Measurements from ENCODE around the gene SEC24A.

The SEC24A gene

DNA sequence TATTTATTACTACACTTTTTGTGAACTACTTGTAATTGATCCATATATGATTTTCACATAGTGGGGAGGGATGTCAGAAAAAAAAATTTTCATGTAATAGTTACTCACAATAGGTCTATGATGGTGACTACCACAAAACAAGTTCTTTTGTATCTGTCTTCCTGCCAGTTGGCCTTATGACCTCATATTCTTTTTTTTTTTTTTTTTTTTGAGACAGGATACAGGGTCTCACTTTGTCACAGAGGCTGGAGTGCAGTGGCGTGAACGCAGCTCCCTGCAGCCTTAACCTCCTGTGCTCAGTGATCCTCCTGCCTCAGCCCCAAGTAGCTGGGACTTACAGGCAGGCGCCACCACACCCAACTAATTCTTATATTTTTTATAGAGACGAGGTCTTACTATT lies 10.9 kb downstream of the SEC24A start:
- no peak overlapping the region for H3K9ac ChIP-seq (ENCODE audit: low read length)
- H3K4me3 ChIP-seq (ENCODE audit: low read depth, low read length, poor library complexity, severe bottlenecking), result no peak overlapping the region
- no peaks in the 10 kb centered on the region for H4K20me1 ChIP-seq (ENCODE audit: insufficient read depth, low read length)
- no peak overlapping the region for H2AFZ ChIP-seq (ENCODE audit: low read length)
- H3K79me2 ChIP-seq (ENCODE audit: insufficient read depth, low read length), result peaks cover 58% of the 10 kb centered on the region
- H3K9me2 ChIP-seq (ENCODE audit: low read depth, low read length), result no peaks in the 10 kb centered on the region
- peaks cover 42% of the 10 kb centered on the region; the same call in 1 of the 2 replicates for H3K36me3 ChIP-seq (ENCODE audit: insufficient read depth, low read length)
- no peaks in the 10 kb centered on the region for H3K9me3 ChIP-seq (ENCODE audit: low read length)
- no peak overlapping the region for H3K4me2 ChIP-seq (ENCODE audit: low read length)
- H3K27me3 ChIP-seq (ENCODE audit: insufficient read depth, low read length), result no peaks in the 10 kb centered on the region
- TF ChIP-seq EZH2 (IDR thresholded peaks at IDR 0.05; ENCODE audit: borderline replicate concordance, low read length), result no peak
- TF ChIP-seq, protein P1, sequence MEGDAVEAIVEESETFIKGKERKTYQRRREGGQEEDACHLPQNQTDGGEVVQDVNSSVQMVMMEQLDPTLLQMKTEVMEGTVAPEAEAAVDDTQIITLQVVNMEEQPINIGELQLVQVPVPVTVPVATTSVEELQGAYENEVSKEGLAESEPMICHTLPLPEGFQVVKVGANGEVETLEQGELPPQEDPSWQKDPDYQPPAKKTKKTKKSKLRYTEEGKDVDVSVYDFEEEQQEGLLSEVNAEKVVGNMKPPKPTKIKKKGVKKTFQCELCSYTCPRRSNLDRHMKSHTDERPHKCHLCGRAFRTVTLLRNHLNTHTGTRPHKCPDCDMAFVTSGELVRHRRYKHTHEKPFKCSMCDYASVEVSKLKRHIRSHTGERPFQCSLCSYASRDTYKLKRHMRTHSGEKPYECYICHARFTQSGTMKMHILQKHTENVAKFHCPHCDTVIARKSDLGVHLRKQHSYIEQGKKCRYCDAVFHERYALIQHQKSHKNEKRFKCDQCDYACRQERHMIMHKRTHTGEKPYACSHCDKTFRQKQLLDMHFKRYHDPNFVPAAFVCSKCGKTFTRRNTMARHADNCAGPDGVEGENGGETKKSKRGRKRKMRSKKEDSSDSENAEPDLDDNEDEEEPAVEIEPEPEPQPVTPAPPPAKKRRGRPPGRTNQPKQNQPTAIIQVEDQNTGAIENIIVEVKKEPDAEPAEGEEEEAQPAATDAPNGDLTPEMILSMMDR (IDR thresholded peaks at IDR 0.05; ENCODE audit: low read length), result no peak
- H3K4me1 ChIP-seq (ENCODE audit: insufficient read depth, low read length, severe bottlenecking), result no peaks in the 10 kb centered on the region
- no peak overlapping the region for H3K27ac ChIP-seq (ENCODE audit: low read depth, low read length, poor library complexity, severe bottlenecking)
- no peaks in the 10 kb centered on the region for H3F3A ChIP-seq (ENCODE audit: insufficient read depth, low read length)

DNA sequence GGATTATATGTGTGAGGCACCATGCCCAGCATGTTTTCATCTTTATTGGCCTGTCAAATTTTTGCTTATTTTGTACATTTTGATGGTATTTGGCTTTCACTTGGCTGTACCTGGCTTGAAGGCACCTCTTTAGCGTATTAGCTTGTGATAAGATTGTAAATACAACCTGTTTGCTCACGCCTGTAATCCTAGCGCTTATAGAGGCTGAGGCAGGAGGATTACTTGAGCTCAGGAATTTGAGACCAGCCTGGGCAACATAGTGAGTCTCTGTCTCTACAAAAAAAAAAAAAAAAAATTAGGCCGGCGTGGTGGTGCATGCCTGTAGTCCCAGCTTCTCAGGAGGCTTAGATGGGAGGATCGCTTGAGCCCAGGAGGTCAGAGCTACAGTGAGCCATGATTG lies 11.3 kb downstream of the SEC24A start:
- H4K20me1 ChIP-seq (ENCODE audit: insufficient read depth, low read length), result no peaks in the 10 kb centered on the region
- no peak overlapping the region for H3K4me3 ChIP-seq (ENCODE audit: low read depth, low read length, poor library complexity, severe bottlenecking)
- peaks cover 53% of the 10 kb centered on the region for H3K79me2 ChIP-seq (ENCODE audit: insufficient read depth, low read length)
- no peaks in the 10 kb centered on the region for H3K9me3 ChIP-seq (ENCODE audit: low read length)
- H3K9ac ChIP-seq (ENCODE audit: low read length), result no peak overlapping the region
- H3K4me1 ChIP-seq (ENCODE audit: insufficient read depth, low read length, severe bottlenecking), result no peaks in the 10 kb centered on the region
- peaks cover 40% of the 10 kb centered on the region; the same call in 1 of the 2 replicates for H3K36me3 ChIP-seq (ENCODE audit: insufficient read depth, low read length)
- H3K27me3 ChIP-seq (ENCODE audit: insufficient read depth, low read length), result no peaks in the 10 kb centered on the region
- no peaks in the 10 kb centered on the region for H3K9me2 ChIP-seq (ENCODE audit: low read depth, low read length)
- no peaks in the 10 kb centered on the region for H3F3A ChIP-seq (ENCODE audit: insufficient read depth, low read length)
- no peak overlapping the region for H2AFZ ChIP-seq (ENCODE audit: low read length)
- H3K27ac ChIP-seq (ENCODE audit: low read depth, low read length, poor library complexity, severe bottlenecking), result no peak overlapping the region
- no peak overlapping the region for H3K4me2 ChIP-seq (ENCODE audit: low read length)
- TF ChIP-seq, protein P1 (IDR thresholded peaks at IDR 0.05; ENCODE audit: low read length), result no peak
- no peak for TF ChIP-seq EZH2 (IDR thresholded peaks at IDR 0.05; ENCODE audit: borderline replicate concordance, low read length)

DNA sequence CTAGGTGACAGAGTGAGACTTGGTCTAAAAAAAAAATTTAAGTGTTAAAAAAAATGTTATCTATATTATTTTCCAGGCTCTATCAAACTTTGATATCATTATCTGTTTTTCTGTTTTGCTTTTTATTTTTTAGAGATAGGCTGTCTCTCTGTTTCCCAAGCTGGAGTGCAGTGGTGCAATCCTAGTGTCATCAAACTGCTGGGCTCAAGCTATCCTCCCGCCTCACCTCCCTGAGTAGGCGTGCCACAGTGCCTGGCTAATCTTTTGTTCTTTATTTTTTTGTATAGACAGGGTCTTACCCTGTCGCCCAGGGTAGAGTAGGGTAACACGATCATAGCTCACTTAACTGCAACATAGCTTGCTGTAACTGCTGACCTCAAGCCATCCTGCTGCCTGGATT lies 14.4 kb downstream of the SEC24A start:
- Histone ChIP-seq H3F3A (ENCODE audit: insufficient read depth, low read length) (no peaks in the 10 kb centered on the region), H3K9me2 (ENCODE audit: low read depth, low read length) (no peaks in the 10 kb centered on the region), H3K36me3 (ENCODE audit: insufficient read depth, low read length) (peaks cover 42% of the 10 kb centered on the region; the same call in 1 of the 2 replicates), H3K9me3 (ENCODE audit: low read length) (no peaks in the 10 kb centered on the region), H3K4me2 (ENCODE audit: low read length) (no peak overlapping the region), H3K4me1 (ENCODE audit: insufficient read depth, low read length, severe bottlenecking) (no peaks in the 10 kb centered on the region), H3K4me3 (ENCODE audit: low read depth, low read length, poor library complexity, severe bottlenecking) (no peak overlapping the region), H3K9ac (ENCODE audit: low read length) (no peak overlapping the region), H3K27ac (ENCODE audit: low read depth, low read length, poor library complexity, severe bottlenecking) (no peak overlapping the region), H4K20me1 (ENCODE audit: insufficient read depth, low read length) (no peaks in the 10 kb centered on the region), H3K79me2 (ENCODE audit: insufficient read depth, low read length) (peaks cover 26% of the 10 kb centered on the region), H2AFZ (ENCODE audit: low read length) (no peak overlapping the region), H3K27me3 (ENCODE audit: insufficient read depth, low read length) (no peaks in the 10 kb centered on the region)
- TF ChIP-seq, protein P1 (IDR thresholded peaks at IDR 0.05; ENCODE audit: low read length), result no peak
- TF ChIP-seq EZH2 (IDR thresholded peaks at IDR 0.05; ENCODE audit: borderline replicate concordance, low read length), result no peak
